ENCODE results near the gene OPHN1.

OPHN1 gene

GRCh38 chrX:68254738-68255645 lies 178.3 kb downstream of the OPHN1 start:
- no peak overlapping the region for H3K4me3 ChIP-seq (ENCODE audit: low read depth, low read length)

- no peak overlapping the region for H3K4me3 ChIP-seq (ENCODE audit: low read depth, low read length)
These were observed 180.6 kb downstream of the OPHN1 start for GRCh38 chrX:68252664-68253063.

- no peak overlapping the region for H3K4me3 ChIP-seq (ENCODE audit: low read depth, low read length)
These were observed 183.4 kb downstream of the OPHN1 start for GRCh38 chrX:68249903-68250302.

GRCh38 chrX:68249401-68249831 lies 183.9 kb downstream of the OPHN1 start:
- H3K4me3 ChIP-seq (ENCODE audit: low read depth, low read length) = no peak overlapping the region

GRCh38 chrX:68238568-68238967 lies 194.7 kb downstream of the OPHN1 start:
- no peak overlapping the region for H3K4me3 ChIP-seq (ENCODE audit: low read depth, low read length)

- no peak overlapping the region for H3K4me3 ChIP-seq (ENCODE audit: low read depth, low read length)
These were observed 199.0 kb downstream of the OPHN1 start for GRCh38 chrX:68234171-68234910.

GRCh38 chrX:68232206-68232605 lies 201.1 kb downstream of the OPHN1 start:
- no peak overlapping the region for H3K4me3 ChIP-seq (ENCODE audit: low read depth, low read length)

DNA sequence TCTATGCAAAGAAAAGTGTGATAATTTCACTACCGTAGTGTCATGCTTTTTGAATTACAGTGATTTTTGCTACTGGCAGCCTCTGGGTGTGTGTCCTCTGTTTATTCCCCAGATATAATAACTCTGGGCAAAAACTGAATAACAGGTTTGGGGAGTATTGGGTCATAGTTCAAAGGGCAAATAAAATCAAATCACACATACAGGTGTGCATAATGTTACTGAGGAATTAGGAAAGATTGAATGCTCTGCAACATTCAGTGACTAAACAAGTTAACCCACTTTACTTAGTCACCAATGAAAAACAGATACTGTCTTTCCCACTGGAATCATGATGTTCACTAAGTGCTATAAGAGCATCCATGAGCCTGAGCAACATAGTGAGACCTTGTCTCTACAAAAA lies 224.3 kb downstream of the OPHN1 start:
- no peak overlapping the region for H3K4me3 ChIP-seq (ENCODE audit: low read depth, low read length)

GRCh38 chrX:68204521-68205038 lies 228.7 kb downstream of the OPHN1 start:
- H3K4me3 ChIP-seq (ENCODE audit: low read depth, low read length) = no peak overlapping the region

DNA sequence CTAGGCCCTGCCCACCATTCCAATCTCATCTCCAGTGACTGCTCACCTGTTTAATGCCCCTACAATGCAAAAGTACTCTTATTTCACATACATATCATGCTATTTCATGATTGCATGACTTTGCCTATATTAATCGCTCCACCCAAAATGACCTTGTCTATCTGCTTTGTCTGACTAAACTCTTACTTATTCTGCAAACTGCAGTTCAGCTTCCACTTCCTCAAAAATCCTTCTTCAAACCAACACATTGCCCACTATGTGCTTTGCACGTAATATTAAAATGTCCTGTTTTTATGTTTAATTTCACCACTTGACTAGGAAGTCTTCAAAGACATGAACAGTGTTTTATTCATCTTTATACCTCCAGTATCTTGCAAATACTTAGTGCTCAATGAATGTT lies 229.6 kb downstream of the OPHN1 start:
- H3K4me3 ChIP-seq (ENCODE audit: low read depth, low read length) = no peak overlapping the region

DNA sequence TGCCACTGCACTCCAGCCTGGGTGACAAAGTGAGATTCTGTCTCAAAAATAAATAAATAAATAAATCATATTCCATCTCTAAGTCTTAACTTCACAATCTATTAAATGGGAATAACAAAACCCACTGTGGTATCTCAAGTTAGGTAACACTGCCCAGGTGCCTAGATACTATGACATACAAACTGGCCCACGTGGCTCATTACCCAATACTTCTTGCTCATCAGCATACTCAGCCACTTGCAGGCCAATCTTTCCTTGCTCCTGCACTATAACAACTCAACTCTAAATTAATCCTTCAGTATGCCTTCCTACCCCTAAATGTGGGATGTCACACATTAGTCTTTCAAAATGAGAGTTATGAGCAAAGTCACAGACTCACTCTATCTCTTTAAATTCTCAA lies 230.1 kb downstream of the OPHN1 start:
- no peak overlapping the region for H3K4me3 ChIP-seq (ENCODE audit: low read depth, low read length)

- no peak overlapping the region for H3K4me3 ChIP-seq (ENCODE audit: low read depth, low read length)
These were observed 234.0 kb downstream of the OPHN1 start for GRCh38 chrX:68199062-68199848.

- no peak overlapping the region for H3K4me3 ChIP-seq (ENCODE audit: low read depth, low read length)
These were observed 236.1 kb downstream of the OPHN1 start for GRCh38 chrX:68196939-68197791.

- H3K4me3 ChIP-seq (ENCODE audit: low read depth, low read length) = no peak overlapping the region
These were observed 237.7 kb downstream of the OPHN1 start for GRCh38 chrX:68195561-68195960.

GRCh38 chrX:68193786-68194185 lies 239.5 kb downstream of the OPHN1 start:
- H3K4me3 ChIP-seq (ENCODE audit: low read depth, low read length) = no peak overlapping the region

- no peak overlapping the region for H3K4me3 ChIP-seq (ENCODE audit: low read depth, low read length)
These were observed 240.1 kb downstream of the OPHN1 start for GRCh38 chrX:68193234-68193633.

DNA sequence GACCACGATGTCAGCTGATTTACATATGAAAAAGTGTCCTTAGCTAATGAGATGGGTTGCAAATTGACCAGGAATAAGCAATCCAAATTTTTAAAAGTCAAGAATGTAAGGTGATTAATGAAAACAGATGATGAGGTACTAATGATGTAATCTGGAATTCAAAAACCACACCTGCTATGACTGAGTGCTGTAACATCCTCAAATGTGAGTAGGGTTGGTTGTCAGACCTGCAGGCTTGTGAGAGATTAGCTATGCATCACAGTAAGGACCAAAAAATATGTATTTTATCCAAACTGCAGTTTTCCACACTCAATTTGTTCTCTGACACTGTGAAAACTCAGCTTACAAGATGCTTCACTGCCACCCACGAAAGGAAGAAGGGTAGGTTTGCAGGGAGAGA lies 242.5 kb downstream of the OPHN1 start:
- no peak overlapping the region for H3K4me3 ChIP-seq (ENCODE audit: low read depth, low read length)

- no peak overlapping the region for H3K4me3 ChIP-seq (ENCODE audit: low read depth, low read length)
These were observed 246.6 kb downstream of the OPHN1 start for GRCh38 chrX:68186552-68187262.

GRCh38 chrX:68185161-68185560 lies 248.1 kb downstream of the OPHN1 start:
- no peak overlapping the region for H3K4me3 ChIP-seq (ENCODE audit: low read depth, low read length)

All from iPS-11a (cell line).